MCF 10A (cell line): Measurements from ENCODE around the gene GALNT5. TPM values are rescaled to one million over a fixed set of nuclear protein-coding genes. Genes with fewer than 3 reads are reported as not detected.

Experiments
- BruUV-seq: library from RNA; stranded (reverse); fragments of 400-500 nt; replicated peaks from 2 replicates; lab custom pipeline; 2021; lab: Mats Ljungman, UMichigan
- CTCF ChIA-PET: fragments of 300-600 bp; sonication (Branson Sonifier 250); formaldehyde crosslinking; extraction: SDS; loops from one replicate; lab custom pipeline; 2021; ENCODE audit warnings: antibody characterized with exemption, inconsistent platforms; lab: Yijun Ruan, JAX
- POLR2A ChIA-PET: fragments of 300-600, 350-650 bp; sonication (Branson Sonifier 250); formaldehyde crosslinking; extraction: SDS; loops from one replicate; lab custom pipeline; 2020; ENCODE audit warnings: antibody characterized with exemption, inconsistent platforms; lab: Yijun Ruan, JAX
- DNase-seq: peaks from one replicate; pipeline ENCODE4 v3.0.0-alpha.2; 2018; ENCODE audit not compliant: unreplicated experiment
- H3K27ac Mint-ChIP-seq: one replicate; pipeline ENCODE4 v1.8.0; 2022; ENCODE audit warnings: mild to moderate bottlenecking, low read depth, mixed read lengths; ENCODE audit not compliant: unreplicated experiment
- H3K27me3 Mint-ChIP-seq: one replicate; pipeline ENCODE4 v1.8.0; 2022; ENCODE audit warnings: mixed read lengths; ENCODE audit not compliant: insufficient read depth, unreplicated experiment
- H3K36me3 Mint-ChIP-seq: one replicate; pipeline ENCODE4 v1.8.0; 2022; ENCODE audit warnings: mild to moderate bottlenecking, moderate library complexity, mixed read lengths; ENCODE audit not compliant: insufficient read depth, unreplicated experiment
- H3K4me1 Mint-ChIP-seq: one replicate; pipeline ENCODE4 v1.8.0; 2022; ENCODE audit warnings: mixed read lengths; ENCODE audit not compliant: insufficient read depth, unreplicated experiment
- H3K4me3 Mint-ChIP-seq: one replicate; pipeline ENCODE4 v1.8.0; 2022; ENCODE audit warnings: mild to moderate bottlenecking, moderate library complexity, mixed read lengths; ENCODE audit not compliant: unreplicated experiment
- H3K9me3 Mint-ChIP-seq: one replicate; pipeline ENCODE4 v1.8.0; 2022; ENCODE audit warnings: mixed read lengths; ENCODE audit not compliant: unreplicated experiment
- intact Hi-C: fragments of 100-400 bp; cut with micrococcal nuclease; formaldehyde crosslinking; loops from 2 replicates; pipeline ENCODE4 v1.14.1; 2022
- total RNA-seq: library from RNA; stranded (reverse); gene quantifications from 2 replicates; pipeline ENCODE4 v1.2.3, GENCODE V29; 2022
- TF ChIP-seq, protein P1 (sequence below): fragments of 200-600 bp; IDR thresholded peaks from one replicate; pipeline ENCODE4 v1.8.0; 2022; ENCODE audit warnings: antibody characterized with exemption, mild to moderate bottlenecking; ENCODE audit not compliant: unreplicated experiment

Gene GALNT5
- total RNA-seq, 1 experiment from 2014 or later = not detected

DNA sequence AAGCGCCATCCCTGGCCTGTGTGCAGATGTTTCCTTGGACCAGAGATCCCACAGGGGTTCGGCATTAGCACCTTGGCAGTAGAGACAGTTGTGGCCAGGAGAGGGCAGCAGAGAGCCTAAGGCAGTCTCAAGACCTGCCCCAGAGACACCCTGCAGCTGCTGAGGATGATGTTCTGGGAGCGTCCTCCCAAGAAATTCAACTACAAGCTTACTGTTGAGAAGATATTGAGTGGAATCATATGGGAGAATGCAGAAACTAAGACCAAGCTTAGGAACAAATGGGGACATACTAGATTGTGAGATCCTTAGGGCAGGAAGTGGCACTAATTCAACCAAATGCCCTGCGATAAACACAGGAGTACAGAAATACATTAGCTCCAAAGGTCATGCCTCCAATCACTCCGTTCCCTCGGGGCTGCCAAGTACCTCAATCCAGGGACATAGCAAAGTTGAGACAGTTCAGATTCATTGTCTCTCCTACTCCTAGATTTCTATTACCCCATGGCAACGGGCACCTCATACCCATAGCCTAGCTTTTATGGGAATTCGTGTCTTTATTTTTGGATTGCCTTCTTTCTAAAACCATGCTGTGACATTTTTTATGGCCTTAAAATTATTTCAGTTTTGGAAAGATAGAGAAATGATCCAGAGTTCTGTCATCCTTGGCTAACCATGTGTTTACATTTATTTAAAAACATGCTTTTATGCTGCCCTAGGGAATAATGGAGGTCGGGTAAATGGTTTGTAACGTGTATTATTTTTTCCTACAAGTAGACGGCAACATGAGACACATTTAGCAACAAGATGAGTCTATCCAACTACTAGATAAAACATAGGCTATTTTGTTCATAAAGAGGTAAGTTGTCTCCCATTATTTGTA lies 70.4 kb downstream of the GALNT5 start:
- Mint-ChIP-seq H3K9me3 (no peaks in the 10 kb centered on the region), H3K4me1 (peaks cover 8% of the 10 kb centered on the region), H3K36me3 (no peaks in the 10 kb centered on the region), H3K27ac (no peak overlapping the region), H3K4me3 (no peak overlapping the region), H3K27me3 (no peaks in the 10 kb centered on the region)
- POLR2A ChIA-PET = no interaction called here
- DNase-seq = peak; percentile 74
- CTCF ChIA-PET = interaction anchor here (0.5 to 7.7 kb wide), 86 partner anchors 9 to 1963 kb away, joined by 3 to 145 read pairs (median 4); no protein-coding TSS in a partner anchor
- TF ChIP-seq, protein P1, sequence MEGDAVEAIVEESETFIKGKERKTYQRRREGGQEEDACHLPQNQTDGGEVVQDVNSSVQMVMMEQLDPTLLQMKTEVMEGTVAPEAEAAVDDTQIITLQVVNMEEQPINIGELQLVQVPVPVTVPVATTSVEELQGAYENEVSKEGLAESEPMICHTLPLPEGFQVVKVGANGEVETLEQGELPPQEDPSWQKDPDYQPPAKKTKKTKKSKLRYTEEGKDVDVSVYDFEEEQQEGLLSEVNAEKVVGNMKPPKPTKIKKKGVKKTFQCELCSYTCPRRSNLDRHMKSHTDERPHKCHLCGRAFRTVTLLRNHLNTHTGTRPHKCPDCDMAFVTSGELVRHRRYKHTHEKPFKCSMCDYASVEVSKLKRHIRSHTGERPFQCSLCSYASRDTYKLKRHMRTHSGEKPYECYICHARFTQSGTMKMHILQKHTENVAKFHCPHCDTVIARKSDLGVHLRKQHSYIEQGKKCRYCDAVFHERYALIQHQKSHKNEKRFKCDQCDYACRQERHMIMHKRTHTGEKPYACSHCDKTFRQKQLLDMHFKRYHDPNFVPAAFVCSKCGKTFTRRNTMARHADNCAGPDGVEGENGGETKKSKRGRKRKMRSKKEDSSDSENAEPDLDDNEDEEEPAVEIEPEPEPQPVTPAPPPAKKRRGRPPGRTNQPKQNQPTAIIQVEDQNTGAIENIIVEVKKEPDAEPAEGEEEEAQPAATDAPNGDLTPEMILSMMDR = peak; percentile 88
- BruUV-seq = no TSS peak
- intact Hi-C loops = loop anchor here (1.0 to 10.0 kb wide), 3 partner anchors 164 to 1953 kb away; no protein-coding TSS in a partner anchor

DNA sequence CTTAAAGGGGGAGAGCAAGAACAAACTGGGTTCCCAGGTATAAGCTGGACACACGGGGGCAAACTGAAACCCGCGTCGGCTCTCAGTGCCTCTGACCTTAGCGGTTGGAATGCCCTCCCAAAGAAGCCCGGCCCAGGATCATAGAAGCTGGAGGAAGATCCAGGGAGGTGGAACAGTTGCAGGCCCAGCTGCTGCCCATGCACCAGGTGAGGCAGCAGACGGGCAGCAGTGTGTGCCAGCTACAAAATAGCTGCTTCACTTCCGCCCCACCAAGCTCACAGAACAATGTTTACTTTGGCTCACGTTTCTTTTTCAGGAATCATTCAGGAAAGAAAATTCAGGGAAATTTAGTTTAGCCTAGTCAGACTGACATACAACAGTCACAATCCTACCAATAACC lies 72.0 kb downstream of the GALNT5 start:
- H3K27me3 Mint-ChIP-seq = no peaks in the 10 kb centered on the region
- no TSS peak for BruUV-seq
- POLR2A ChIA-PET = interaction anchor here (0.6 kb wide), 1 partner anchor 1150 kb away, joined by 3 read pairs; no protein-coding TSS in a partner anchor
- H3K27ac Mint-ChIP-seq = no peak overlapping the region
- intact Hi-C loops = loop anchor here (5.0 to 10.0 kb wide), 2 partner anchors 163 to 1955 kb away; no protein-coding TSS in a partner anchor
- CTCF ChIA-PET = interaction anchor here (0.7 to 7.7 kb wide), 5 partner anchors 7 to 667 kb away, joined by 3 to 145 read pairs (median 4); no protein-coding TSS in a partner anchor
- H3K36me3 Mint-ChIP-seq = no peaks in the 10 kb centered on the region
- peak; percentile 39 for DNase-seq
- peaks cover 8% of the 10 kb centered on the region for H3K4me1 Mint-ChIP-seq
- no peaks in the 10 kb centered on the region for H3K9me3 Mint-ChIP-seq
- TF ChIP-seq, protein P1 = no peak
- H3K4me3 Mint-ChIP-seq = no peak overlapping the region

DNA sequence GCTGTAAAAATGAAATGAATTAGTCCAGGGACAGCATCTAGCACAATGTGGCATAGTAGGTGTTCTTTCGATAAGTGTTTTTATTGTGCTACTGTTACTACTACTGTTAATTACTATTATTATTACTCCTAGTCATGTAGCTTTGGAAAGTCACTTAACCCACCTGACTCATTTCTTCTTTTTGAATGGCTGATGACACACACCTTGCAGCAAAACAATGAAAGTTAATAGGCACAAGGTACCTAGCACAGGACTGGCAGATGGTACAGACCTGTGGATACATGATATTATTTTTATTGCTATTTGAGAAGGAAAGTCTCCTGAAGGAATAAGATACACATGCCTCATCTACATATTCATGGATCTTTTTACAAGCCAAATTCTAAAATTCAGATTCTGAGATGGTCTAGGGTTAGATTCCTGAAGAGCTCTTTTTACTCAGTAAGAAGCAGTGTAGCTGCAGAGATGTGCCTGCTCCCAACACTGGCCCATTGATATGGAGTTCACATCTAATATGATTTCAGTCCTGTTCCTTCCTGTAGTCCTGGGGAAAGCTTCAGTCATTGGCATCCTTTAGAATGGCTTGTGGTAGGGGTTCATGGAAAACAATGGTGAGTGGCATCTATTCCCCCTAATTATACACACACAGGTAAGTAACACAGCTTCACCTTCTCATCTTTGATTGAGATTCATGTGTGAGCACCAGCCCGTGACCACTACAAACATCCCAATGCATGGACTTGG lies 76.0 kb downstream of the GALNT5 start:
- BruUV-seq = no TSS peak
- TF ChIP-seq, protein P1 = no peak
- POLR2A ChIA-PET = interaction anchor here (0.6 kb wide), 1 partner anchor 165 kb away, joined by 3 read pairs; no protein-coding TSS in a partner anchor
- CTCF ChIA-PET = interaction anchor here (0.6 to 8.7 kb wide), 7 partner anchors 8 to 1412 kb away, joined by 3 to 145 read pairs (median 3); partner anchors contain the start of gene ERMN
- Mint-ChIP-seq H3K27me3 (no peaks in the 10 kb centered on the region), H3K27ac (no peak overlapping the region), H3K9me3 (no peaks in the 10 kb centered on the region), H3K4me1 (peaks cover 8% of the 10 kb centered on the region), H3K36me3 (no peaks in the 10 kb centered on the region), H3K4me3 (no peak overlapping the region)
- intact Hi-C loops = no loop called here
- no peak for DNase-seq
